ENCODE measurements around the gene RGS18.
"Not testable (repeated sequence)": the region's sequence is repeated elsewhere in the genome, so short reads cannot be mapped to it uniquely, and the experiment has no call there.

RGS18 gene

DNA sequence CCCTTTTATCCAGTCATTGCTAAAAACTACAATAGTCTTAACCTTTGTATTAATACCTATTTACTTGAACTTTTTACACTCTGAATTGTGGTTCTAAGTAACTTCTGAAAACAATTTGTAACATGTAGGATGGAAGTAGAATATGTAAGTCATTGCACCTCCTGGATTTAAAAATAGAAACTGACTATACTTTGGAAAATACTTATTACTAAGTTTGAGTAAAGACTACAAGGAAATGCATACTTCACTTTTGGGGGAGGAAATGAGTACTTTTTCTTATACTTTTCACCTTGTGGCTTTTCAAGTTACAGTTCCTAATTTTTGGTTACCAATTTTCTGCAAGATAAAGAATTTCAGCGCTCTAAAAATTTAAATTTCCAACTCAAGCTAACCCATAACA lies 8.7 kb downstream of the RGS18 start:
- no peak for DNase-seq (ENCODE audit: low spot score)

GRCh38 chr1:192167911-192168700 lies 9.8 kb downstream of the RGS18 start:
- DNase-seq (ENCODE audit: low spot score), result no peak

GRCh38 chr1:192168964-192169363 lies 10.7 kb downstream of the RGS18 start:
- no peak for DNase-seq (ENCODE audit: low spot score)

GRCh38 chr1:192170196-192170984 lies 12.1 kb downstream of the RGS18 start:
- DNase-seq (ENCODE audit: low spot score), result no peak

GRCh38 chr1:192171123-192171522 lies 12.9 kb downstream of the RGS18 start:
- DNase-seq (ENCODE audit: low spot score), result no peak

DNA sequence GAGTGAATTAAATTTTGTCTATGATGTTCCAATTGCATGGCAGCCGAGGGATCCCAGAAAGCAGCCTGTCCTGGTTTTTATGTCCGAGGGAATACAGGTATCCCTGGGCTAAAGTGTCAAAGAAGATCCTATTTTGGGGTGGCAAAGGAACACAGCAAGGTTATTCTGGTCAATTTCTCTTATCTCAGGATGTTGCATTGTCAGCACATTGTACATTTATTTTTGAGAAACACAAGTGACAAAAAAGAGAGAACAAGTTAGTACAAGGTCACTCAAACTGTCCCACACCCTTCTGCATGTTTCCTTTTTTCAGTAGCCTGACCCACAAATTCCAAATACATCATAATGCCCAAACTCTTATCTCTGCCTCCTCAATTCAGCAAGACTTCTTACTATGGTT lies 17.7 kb downstream of the RGS18 start:
- no peak for DNase-seq (ENCODE audit: low spot score)

DNA sequence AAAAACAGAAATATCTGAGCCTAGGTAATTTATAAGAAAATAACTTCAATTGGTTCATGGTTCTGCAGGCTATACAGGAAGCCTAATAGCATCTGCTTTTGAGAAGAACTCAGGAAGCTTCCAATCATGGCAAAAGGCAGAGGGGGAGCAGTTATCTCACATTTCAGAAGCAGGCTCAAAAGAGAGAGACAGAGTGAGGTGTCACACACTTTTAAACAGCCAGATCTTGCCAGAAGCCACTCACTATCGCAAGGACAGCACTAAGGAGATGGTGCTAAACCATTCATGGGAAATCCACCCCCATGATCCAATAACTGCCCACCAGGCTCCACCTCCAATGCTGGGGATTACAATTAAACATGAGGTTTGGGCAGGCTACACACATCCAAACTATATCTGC lies 25.5 kb downstream of the RGS18 start:
- DNase-seq (ENCODE audit: low spot score), result no peak

DNA sequence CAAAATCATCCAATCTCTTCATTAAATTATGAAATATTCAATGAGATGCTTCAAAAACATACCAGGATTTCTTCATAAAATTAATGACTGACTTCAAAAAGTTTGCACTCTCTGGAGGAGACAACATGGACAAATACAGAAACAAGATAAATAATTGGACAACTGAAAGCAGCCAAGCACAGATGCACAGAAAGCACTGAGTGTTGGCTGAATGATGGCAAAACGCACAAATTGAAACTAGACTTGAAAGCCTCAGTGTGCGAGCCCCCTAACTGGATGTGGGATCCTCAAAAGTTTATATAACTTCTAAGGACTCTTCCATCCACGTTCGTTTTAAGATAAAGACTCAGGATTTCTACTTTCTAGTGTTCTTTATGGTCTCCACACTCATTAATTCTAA lies 27.9 kb downstream of the RGS18 start:
- no peak for DNase-seq (ENCODE audit: low spot score)

DNA sequence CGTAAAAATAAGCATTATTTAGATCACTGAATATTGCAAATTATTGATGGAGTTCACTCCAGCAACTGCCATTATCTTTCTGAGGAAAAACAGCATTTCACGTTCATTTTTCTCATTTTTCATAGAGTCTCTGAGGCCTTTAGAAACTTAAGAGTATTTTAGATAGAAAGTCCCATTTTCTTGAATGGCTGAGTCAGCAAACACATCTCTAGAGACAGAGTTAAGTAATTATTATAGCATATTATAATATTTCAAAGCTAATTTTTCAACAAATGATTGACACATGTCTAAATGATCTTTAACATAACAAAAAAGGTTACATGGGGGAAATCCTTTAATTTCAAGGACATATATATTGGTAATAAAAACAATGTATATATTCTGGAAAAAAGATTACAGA lies 31.8 kb downstream of the RGS18 start:
- DNase-seq (ENCODE audit: low spot score), result no peak

- DNase-seq (ENCODE audit: low spot score), result no peak
Observed at GRCh38 chr1:192201303-192201702, 43.0 kb downstream of the RGS18 start.

- no peak for DNase-seq (ENCODE audit: low spot score)
Observed at GRCh38 chr1:192224396-192224795, 66.1 kb downstream of the RGS18 start.

DNA sequence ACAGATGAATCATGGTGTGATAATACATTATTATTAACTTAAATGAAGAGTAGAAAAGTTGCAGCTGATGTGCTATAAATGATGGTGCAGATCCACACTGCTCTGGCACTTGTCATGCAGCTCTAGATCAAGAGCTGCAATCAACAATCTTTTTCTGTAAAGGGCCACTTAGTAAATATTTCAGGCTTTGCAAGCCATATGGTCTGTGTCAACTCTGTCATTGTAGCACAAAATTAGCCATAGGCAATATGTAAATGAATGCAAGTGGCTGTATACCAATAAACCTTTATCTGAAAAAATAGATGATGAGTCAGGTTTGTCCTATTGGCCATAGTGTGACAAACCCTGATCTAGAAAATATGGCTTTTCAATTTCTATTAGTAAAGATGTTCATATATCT lies 66.6 kb downstream of the RGS18 start:
- no peak for DNase-seq (ENCODE audit: low spot score)

DNA sequence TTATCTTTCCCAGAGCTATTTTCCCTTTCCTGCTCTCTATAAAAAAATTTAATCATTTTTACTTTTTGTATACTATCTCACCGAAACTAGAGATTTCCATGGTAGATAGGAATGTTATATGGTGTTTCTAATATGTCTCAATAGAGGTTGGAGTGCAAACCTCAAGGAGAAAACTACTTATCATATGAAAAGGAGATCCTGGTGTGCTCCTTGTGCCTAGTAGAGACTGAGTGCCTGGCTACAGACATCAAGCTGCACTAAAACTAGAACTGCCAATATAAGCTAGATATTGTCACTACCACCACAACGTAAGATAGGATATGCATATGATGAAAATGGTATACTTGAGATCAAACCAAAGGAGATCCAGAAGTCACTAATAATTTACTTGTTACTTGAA lies 67.0 kb downstream of the RGS18 start:
- no peak for DNase-seq (ENCODE audit: low spot score)

- DNase-seq (ENCODE audit: low spot score), result no peak
Observed at GRCh38 chr1:192225703-192226102, 67.4 kb downstream of the RGS18 start.

DNA sequence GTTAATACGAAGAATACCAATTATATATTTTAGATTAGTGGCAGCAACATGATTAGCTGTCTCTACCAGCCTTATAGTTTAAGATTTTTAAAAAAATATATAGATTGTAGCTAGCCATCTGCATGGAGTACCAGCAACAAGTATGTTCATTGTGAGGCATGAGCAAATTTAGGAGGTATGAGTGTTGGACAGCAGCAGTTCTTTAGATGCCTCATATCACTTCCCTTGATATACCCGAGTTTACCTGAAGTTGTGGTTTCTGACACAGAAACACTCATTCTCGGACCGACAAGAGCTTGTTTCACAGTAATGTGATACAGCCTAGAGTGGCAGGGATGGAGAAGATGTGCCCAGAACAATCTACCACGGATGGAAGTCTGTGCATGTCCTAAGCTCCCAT lies 69.1 kb downstream of the RGS18 start:
- no peak for DNase-seq (ENCODE audit: low spot score)

DNA sequence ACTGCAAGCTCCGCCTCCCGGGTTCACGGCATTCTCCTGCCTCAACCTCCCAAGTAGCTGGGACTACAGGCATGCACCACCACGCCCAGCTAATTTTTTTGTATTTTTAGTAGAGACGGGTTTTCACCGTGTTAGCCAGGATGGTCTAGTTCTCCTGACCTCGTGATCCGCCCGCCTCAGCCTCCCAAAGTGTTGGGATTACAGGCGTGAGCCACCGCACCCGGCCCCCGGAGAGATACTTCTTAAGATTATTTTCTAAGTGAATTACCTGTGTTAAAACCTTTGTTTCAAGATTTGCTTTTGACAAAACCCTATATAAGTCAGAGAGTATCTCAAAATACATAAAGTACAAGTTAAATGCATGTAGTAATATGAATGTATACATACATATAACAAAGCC lies 69.7 kb downstream of the RGS18 start:
- not testable (repeated sequence) for DNase-seq (ENCODE audit: low spot score)

- no peak for DNase-seq (ENCODE audit: low spot score)
Observed at GRCh38 chr1:192232817-192233417, 74.7 kb downstream of the RGS18 start.

- no peak for DNase-seq (ENCODE audit: low spot score)
Observed at GRCh38 chr1:192235127-192235526, 76.9 kb downstream of the RGS18 start.

Measured in activated CD4-positive, alpha-beta T cell treated with anti-CD3 and anti-CD28 coated beads, Interleukin-2, Interleukin-4, amounts not matched to agents 100 ng/mL and 50 ng/mL, durations not matched to agents 16 hours and 8 hours (primary cell).